ENCODE data around the gene SLC13A3. TPM values are rescaled to one million over a fixed set of nuclear protein-coding genes. Genes with fewer than 3 reads are reported as not detected.

The SLC13A3 gene
- total RNA-seq, 4 donors from 2014 or later = 1.2 to 3.5 (median 1.9) TPM

DNA sequence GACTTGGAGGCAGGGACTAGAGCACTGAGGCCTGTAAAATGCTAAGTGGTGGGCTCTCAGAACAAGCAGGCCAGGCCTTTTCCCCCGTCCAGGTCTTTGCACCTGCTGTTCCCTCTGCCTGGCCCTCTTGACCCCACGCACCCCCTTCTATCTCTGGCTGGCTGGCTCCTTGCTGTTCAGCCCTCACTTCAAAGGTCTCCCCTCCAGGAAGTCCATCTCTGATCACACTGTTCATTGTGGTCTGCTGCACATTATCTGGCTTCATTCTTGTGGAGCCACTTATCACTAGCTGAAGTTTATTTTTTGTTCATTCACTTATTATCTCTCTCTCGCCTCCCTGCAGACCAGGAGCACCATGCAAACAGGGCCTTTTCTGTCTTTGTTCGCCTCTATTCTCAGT, 24.5 kb downstream of the SLC13A3 start:
- ATAC-seq (ENCODE audit: low FRiP score) (no peak), DNase-seq (ENCODE audit: low spot score) (no peak)
- TF ChIP-seq, protein P1, sequence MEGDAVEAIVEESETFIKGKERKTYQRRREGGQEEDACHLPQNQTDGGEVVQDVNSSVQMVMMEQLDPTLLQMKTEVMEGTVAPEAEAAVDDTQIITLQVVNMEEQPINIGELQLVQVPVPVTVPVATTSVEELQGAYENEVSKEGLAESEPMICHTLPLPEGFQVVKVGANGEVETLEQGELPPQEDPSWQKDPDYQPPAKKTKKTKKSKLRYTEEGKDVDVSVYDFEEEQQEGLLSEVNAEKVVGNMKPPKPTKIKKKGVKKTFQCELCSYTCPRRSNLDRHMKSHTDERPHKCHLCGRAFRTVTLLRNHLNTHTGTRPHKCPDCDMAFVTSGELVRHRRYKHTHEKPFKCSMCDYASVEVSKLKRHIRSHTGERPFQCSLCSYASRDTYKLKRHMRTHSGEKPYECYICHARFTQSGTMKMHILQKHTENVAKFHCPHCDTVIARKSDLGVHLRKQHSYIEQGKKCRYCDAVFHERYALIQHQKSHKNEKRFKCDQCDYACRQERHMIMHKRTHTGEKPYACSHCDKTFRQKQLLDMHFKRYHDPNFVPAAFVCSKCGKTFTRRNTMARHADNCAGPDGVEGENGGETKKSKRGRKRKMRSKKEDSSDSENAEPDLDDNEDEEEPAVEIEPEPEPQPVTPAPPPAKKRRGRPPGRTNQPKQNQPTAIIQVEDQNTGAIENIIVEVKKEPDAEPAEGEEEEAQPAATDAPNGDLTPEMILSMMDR (IDR thresholded peaks at IDR 0.05) = no peak

DNA sequence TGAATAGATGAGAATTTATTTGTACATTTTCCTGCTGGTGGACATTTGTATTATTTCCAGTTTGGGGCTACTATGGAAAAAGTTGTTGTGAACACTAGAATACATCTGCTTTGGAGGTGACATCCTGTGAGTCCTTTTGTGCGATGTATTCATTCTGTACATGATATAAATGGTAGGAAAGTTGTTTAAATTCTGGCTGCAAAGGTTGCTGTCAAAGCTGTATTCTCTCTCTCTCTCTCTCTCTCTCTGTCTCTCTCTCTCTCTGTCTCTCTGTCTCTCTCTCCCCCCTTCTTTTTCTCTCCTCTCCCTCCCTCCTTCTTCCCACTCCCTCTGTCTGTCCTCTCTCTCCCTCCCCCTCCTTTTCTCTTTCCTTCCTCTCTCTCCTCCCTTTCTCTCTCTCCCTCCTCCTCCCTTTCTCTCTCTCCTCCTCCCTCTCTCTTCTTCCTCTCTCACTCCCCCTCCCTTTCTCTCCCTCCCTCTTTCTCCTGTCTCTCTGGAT, 25.3 kb downstream of the SLC13A3 start:
- TF ChIP-seq, protein P1 (IDR thresholded peaks at IDR 0.05) = no peak
- DNase-seq (ENCODE audit: low spot score) (no peak), ATAC-seq (ENCODE audit: low FRiP score) (no peak)

DNA sequence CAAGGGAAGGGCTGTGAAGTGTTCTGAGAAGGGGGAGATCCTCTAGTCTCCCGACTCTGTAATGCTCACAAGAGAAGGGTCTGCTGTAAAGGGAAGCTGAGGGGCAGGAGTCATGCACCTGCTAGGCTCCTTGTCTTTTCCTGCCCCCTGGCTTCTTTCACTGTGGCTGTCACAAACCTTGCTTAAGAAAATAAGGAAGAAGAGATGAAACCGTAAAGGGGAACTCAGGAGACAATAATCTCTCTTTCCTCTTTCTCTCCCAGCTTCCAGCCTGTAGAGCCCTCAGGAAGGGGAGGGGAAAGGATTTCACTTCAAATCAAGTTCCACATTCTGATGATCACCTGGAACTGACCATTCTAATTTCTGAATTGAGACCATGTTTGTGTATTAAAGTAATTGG, 26.3 kb downstream of the SLC13A3 start:
- ATAC-seq (ENCODE audit: low FRiP score) (no peak), DNase-seq (ENCODE audit: low spot score) (no peak)
- TF ChIP-seq, protein P1 (IDR thresholded peaks at IDR 0.05) = no peak

DNA sequence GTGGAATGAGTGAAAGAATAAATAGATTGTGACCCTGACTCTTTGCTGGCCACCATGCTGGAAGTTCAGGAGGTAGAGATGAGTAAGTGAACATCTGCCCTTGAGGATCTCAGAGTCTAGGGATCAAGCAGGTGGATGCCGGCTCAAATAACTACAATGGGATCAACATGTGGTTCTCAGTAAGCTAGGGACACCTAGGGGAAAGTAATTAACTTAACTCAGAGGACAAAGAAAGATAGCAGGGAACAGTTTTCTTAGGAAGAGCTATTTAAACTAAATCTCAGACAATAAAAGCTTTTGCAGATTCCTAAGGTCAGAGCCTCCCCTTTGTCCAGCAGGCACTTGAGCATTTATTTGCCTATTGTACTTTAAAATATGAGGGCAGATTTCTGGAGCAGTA, 29.1 kb downstream of the SLC13A3 start:
- DNase-seq (ENCODE audit: low spot score) (no peak), ATAC-seq (ENCODE audit: low FRiP score) (no peak)
- TF ChIP-seq, protein P1 (IDR thresholded peaks at IDR 0.05) = no peak

DNA sequence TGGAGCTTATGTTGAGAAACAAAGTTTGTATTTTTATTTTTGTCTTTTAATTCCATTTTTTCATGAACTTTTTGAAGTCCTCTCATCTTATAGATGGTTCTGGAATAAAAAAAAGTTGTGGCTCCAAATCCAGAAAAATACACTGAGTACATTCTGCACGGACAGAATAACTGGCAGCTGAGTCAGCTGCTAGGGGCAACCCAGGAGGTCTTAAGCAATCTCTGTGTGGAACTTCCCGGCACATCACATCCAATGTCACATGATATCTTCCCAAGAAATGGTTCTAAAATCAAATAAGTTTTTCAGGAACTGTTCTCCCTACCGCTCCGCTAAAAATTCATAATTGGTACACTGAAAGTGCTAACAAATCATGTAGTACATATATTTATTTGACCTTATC, 29.8 kb downstream of the SLC13A3 start:
- ATAC-seq (ENCODE audit: low FRiP score) (no peak), DNase-seq (ENCODE audit: low spot score) (no peak)
- TF ChIP-seq, protein P1 (IDR thresholded peaks at IDR 0.05) = no peak

DNA sequence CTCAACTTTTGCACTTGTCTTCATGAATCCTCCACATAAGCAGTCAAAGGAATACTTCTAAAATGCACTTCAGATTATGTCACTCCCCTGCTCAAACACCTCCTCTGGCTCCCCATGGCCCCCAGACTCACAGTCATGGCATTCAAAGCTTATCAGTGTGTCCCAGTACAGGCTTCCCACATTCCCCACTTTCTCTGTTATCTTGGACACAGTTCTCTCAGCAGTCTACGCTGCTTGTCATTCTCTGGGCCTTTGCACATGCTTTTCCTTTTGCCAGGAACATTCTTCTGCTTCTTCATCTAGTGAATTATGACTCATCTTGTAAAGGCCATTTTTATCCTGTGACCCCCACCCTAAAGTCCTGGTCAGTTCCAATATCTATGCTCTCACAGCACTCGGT, 31.8 kb downstream of the SLC13A3 start:
- ATAC-seq (ENCODE audit: low FRiP score) (no peak), DNase-seq (ENCODE audit: low spot score) (no peak)
- TF ChIP-seq, protein P1 (IDR thresholded peaks at IDR 0.05) = no peak

DNA sequence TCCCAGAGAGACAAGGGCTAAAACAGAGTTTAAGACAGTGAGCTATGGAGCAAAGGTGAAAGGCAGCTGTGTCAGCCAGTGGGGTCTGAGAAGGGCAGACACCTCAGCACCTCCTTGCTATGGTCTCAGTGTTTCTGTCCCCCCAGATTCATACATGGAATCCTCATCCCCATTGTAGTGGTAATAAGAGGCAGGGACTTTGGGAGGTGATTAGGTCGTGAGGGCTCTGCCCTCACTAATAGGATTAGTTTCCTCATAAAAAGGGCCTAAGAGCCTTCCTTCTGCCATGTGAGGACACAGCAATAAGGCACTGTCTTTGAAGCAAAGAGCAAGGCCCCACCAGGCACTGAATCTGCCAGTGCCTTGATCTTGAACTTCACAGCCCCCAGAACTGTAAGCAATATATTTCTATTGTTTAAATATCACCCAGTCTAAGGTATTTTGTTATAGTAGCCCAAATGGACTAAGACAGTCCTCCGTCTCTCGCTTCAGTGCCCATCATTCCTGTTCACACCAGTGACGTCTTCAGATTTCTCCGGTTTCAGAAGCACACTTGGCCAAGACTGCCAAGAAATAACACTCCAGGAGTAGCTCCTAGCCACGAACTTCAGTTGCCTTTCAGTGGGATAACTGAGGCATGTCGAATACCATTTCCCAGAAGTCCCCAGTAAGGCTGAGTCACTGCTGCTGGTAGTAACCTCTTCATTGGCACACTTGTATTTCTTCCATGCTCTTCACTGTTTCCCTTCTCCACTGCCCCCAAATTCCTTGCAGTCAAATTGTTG, 32.8 kb downstream of the SLC13A3 start:
- ATAC-seq (ENCODE audit: low FRiP score) (no peak), DNase-seq (ENCODE audit: low spot score) (no peak)
- TF ChIP-seq, protein P1 (IDR thresholded peaks at IDR 0.05) = no peak

Measured in omental fat pad (tissue), 4 donors.